ENCODE measurements around the gene WFDC1.

Gene WFDC1

DNA sequence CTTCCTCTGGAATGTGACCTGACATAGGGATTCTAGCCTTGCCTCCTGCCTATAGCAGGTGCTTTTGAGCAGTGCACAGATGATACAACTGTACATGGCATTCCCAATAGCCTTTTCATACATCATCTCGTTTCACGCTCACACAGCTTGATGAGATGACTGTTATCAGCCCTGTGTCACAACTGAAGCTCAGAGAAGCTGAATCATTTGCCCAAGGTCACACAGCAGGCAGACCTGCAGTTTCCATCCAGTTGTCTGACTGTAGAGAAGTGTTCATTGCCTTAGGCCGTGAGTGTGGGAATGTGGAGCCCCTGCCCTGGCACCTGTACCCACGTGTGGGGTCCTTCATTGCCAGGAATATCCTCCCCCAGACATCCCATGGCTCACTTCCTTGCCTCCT is 20.1 kb downstream of the WFDC1 start:
- Histone ChIP-seq H3K27ac (no peak overlapping the region), H3K4me1 (peaks cover 0 to 8% (median 0%) of the 10 kb centered on the region in 10 experiments; a peak in 7 of 20 replicates), H3K4me3 (no peak overlapping the region), H3K27me3 (0 out of 22 replicates have a peak, but pooled peaks cover 0 to 8% (median 0%) of the 10 kb centered on the region in 11 experiments), H3K9me3 (replicated peaks in 1 of 11) (peaks cover 10 to 18% (median 14%) of the 10 kb centered on the region in 11 experiments), H3K4me2 (no peak overlapping the region), H4K20me1 (no peaks in the 10 kb centered on the region), H3K9ac (no peak overlapping the region), H3K36me3 (no peaks in the 10 kb centered on the region)
- no peak for TF ChIP-seq Cebpa-rat (IDR thresholded peaks at IDR 0.05)

DNA sequence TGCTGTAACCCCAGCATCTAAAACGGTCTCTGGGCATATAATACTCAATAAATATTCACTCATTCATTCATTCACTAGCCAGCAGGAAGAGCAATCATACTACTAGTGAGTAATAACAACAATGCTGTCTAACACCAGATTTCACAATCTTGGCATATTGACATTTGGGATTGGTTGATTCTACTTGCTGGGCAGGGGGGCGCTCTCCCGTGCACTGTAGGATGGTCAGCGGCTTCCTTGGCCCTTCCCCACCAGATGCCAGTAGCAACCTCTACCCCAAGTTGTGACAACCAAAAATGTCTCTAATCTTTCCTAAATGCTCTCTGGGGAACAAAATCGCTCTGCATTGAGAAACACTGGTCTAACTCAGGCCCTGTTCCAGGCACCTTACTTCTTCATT is 20.7 kb downstream of the WFDC1 start:
- TF ChIP-seq Cebpa-rat (IDR thresholded peaks at IDR 0.05): no peak
- H3K9ac ChIP-seq: no peak overlapping the region

DNA sequence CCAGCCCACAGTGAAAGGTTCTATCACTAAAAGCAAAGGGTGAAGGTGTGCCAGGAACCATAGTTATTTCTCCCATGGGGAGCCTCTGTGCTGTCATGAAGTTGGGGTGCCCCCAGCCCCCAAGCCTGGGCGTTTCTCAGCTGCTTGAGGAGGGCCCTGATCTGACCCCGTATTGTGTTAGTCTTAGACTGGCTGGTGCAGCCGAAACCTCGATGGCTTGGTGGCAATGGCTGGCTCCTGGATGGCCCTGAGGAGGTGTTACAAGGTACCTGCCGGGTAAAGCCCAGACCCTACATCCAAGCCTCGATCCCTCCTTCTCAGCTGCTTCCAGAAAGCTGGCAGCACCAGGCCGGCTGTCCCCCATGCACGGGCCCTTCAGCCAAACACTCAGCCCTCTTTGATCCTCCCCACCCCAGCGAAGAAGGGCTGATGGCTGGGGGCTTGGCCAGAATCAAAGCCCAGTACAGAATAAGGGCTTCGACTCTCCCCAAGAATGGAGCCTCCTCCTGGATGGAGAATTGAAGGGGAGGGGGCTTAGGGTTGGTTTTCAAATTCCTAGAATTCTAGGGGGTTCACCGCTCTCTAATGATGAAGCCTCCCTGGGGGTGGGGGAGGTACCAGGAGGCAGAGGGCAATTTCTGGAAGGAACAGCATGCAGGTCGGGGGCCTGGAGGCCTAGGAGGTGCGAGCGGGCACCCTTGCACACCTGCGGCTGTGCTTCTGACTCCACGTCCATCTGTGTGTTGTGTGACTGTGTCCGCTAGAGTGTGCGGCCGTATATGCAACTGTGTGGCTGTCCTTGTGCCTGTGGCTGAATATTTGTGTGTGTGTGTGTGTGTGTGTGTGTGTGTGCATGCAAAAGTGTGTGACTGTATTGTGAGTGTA is 23.7 kb downstream of the WFDC1 start:
- Histone ChIP-seq H3K9ac (no peak overlapping the region), H4K20me1 (no peaks in the 10 kb centered on the region), H3K9me3 (replicated peaks in 1 of 11) (peaks cover 10 to 18% (median 14%) of the 10 kb centered on the region in 11 experiments), H3K27me3 (0 out of 22 replicates have a peak, but pooled peaks cover 0 to under 1% (median 0%) of the 10 kb centered on the region in 11 experiments), H3K4me2 (no peak overlapping the region), H3K27ac (no peak overlapping the region), H3K4me3 (no peak overlapping the region), H3K4me1 (peaks cover 0 to 2% (median 0%) of the 10 kb centered on the region in 10 experiments; a peak in 5 of 20 replicates), H3K36me3 (no peaks in the 10 kb centered on the region)
- TF ChIP-seq Cebpa-rat (IDR thresholded peaks at IDR 0.05): no peak

More for the DNA sequence above, 20.7 kb downstream of the WFDC1 start:
- Histone ChIP-seq H3K9me3 (replicated peaks in 1 of 11) (peaks cover 10 to 18% (median 14%) of the 10 kb centered on the region in 11 experiments), H3K4me1 (peaks cover 0 to 8% (median 0%) of the 10 kb centered on the region in 10 experiments; a peak in 7 of 20 replicates), H3K36me3 (no peaks in the 10 kb centered on the region), H3K27ac (no peak overlapping the region), H3K4me3 (no peak overlapping the region), H3K4me2 (no peak overlapping the region; a peak in 1 of 22 replicates), H3K27me3 (0 out of 22 replicates have a peak, but pooled peaks cover 0 to 8% (median 0%) of the 10 kb centered on the region in 11 experiments), H4K20me1 (no peaks in the 10 kb centered on the region)

DNA sequence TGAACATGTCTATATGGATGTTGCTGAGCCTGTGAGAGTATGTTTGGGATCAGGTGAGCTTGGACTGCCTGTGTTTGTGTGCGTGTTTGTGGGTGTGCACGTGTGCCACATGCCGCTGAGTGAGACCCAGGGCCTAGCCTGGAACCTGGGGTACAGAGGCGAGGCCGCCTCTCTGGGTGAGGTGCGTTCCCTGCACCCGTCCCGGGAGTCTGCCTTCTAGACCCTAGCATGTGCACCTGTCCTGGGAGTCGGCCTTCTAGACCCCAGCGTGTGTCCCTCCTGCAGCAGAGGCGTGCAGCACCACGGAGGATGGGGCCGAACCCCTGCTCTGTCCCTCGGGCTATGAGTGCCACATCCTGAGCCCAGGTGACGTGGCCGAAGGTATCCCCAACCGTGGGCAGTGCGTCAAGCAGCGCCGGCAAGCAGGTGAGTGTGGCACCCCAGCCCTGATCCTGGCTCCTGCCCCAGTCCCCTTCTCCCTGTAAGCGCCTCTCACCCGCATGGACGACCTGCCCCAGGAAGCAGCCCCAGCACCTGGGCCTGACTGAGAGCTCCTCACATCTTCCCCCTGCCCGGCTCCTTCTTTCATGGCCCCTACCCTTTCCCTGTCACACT is 24.6 kb downstream of the WFDC1 start:
- H3K9ac ChIP-seq: no peak overlapping the region
- no peak for TF ChIP-seq Cebpa-rat (IDR thresholded peaks at IDR 0.05)
- H4K20me1 ChIP-seq: no peaks in the 10 kb centered on the region
- H3K27me3 ChIP-seq: no peaks in the 10 kb centered on the region
- H3K4me1 ChIP-seq: no peaks in the 10 kb centered on the region
- no peak overlapping the region for H3K4me2 ChIP-seq
- no peak overlapping the region for H3K27ac ChIP-seq
- no peak overlapping the region for H3K4me3 ChIP-seq
- no peaks in the 10 kb centered on the region for H3K36me3 ChIP-seq
- peaks cover 10 to 18% (median 14%) of the 10 kb centered on the region in 11 experiments for H3K9me3 ChIP-seq (replicated peaks in 1 of 11)

DNA sequence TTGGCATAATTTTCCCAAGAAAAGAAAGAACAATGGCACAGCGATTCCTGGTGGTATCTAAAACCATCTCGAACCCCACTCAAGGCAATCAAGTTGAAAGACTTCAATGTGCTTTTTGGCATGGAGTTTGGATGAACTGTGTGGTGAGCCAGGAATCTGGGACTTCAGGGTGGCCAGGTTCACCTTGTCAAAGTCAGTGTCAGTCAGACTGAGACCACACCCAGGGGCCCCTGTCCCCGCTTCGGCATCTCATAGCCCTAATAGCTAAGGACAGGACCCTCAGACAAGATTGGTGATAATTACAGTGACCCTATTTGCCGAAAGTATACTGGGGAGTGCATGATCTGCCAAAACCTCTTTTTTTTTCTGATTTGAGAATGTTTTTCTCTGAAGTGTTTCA is 25.8 kb downstream of the WFDC1 start:
- TF ChIP-seq Cebpa-rat (IDR thresholded peaks at IDR 0.05): no peak
- H3K27ac ChIP-seq: no peak overlapping the region
- no peak overlapping the region for H3K4me2 ChIP-seq
- H3K27me3 ChIP-seq: no peaks in the 10 kb centered on the region
- H3K9me3 ChIP-seq (replicated peaks in 1 of 11): peaks cover 10 to 18% (median 14%) of the 10 kb centered on the region in 11 experiments
- H4K20me1 ChIP-seq: no peaks in the 10 kb centered on the region
- H3K9ac ChIP-seq: no peak overlapping the region
- H3K4me1 ChIP-seq: no peaks in the 10 kb centered on the region
- no peaks in the 10 kb centered on the region for H3K36me3 ChIP-seq
- no peak overlapping the region for H3K4me3 ChIP-seq

DNA sequence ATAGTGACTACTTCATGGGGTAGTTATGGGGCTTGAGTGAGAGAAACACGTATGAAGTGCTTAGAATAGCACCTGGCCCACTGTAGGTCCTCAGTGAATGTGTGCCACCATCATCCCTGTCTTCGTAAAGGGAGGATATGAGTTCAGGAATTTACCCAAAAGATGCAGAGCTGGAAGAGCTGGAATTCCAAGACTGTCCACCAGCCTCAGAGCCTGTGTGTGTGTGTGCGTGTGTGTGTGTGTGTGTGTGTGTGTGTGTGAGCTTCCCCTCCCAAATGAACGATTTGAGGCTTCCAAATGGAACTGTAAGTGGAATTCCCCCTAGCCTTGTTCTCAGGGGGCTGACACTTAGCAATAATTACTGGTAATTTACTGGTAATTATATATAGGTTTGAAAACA is 27.3 kb downstream of the WFDC1 start:
- Histone ChIP-seq H3K4me1 (no peaks in the 10 kb centered on the region), H4K20me1 (no peaks in the 10 kb centered on the region), H3K27me3 (no peaks in the 10 kb centered on the region), H3K9ac (no peak overlapping the region), H3K27ac (no peak overlapping the region), H3K36me3 (no peaks in the 10 kb centered on the region), H3K9me3 (replicated peaks in 1 of 11) (peaks cover 10 to 27% (median 14%) of the 10 kb centered on the region in 11 experiments), H3K4me3 (no peak overlapping the region), H3K4me2 (no peak overlapping the region)
- TF ChIP-seq Cebpa-rat (IDR thresholded peaks at IDR 0.05): no peak

DNA sequence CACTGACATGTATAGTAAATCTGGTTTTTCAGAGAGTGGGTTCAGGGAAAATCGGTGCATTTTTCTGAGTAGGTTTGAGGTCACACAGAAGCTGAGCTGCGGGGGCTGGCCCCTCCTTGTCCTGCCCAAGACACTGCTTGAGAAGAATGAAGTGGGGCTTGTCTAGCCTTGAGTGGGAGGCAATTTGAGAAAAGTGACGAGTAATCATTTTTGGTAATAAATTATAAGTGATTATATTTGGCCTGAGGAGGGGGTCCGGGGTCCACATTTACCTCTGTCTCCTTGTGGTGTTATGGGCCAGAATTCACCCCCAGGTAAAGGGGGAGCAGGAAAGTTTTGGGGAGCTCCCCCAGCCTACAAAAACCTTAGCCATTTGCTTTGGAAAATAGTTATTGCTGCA is 28.1 kb downstream of the WFDC1 start:
- Histone ChIP-seq H3K9ac (no peak overlapping the region), H3K9me3 (replicated peaks in 1 of 11) (peaks cover 7 to 31% (median 9%) of the 10 kb centered on the region in 11 experiments), H3K4me2 (no peak overlapping the region), H3K27ac (no peak overlapping the region), H3K4me1 (no peaks in the 10 kb centered on the region), H3K27me3 (no peaks in the 10 kb centered on the region), H4K20me1 (no peaks in the 10 kb centered on the region), H3K4me3 (no peak overlapping the region), H3K36me3 (no peaks in the 10 kb centered on the region)
- no peak for TF ChIP-seq Cebpa-rat (IDR thresholded peaks at IDR 0.05)

DNA sequence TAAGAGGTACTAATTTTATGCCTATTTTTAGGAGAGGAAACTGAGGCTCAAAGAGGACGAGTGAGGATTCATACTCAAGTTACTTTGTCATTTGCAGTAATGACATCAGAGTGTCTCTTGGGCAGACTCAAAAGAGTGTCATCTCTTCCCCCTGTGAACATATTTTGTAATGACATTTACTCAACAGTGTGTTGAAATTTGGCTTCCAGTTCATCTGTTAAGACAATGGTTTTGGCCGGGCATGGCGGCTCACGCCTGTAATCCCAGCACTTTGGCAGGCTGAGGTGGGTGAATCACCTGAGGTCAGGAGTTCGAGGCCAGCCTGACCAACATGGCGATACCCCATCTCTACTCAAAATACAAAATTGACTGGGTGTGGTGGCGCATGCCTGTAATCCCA is 28.9 kb downstream of the WFDC1 start:
- Histone ChIP-seq H3K27me3 (no peaks in the 10 kb centered on the region), H3K9me3 (replicated peaks in 1 of 11) (peaks cover 0 to 28% (median under 1%) of the 10 kb centered on the region in 11 experiments; a peak in 11 of 22 replicates), H3K4me3 (no peak overlapping the region), H3K4me1 (no peaks in the 10 kb centered on the region), H3K4me2 (no peak overlapping the region), H4K20me1 (no peaks in the 10 kb centered on the region), H3K27ac (no peak overlapping the region), H3K36me3 (no peaks in the 10 kb centered on the region), H3K9ac (no peak overlapping the region)
- TF ChIP-seq Cebpa-rat (IDR thresholded peaks at IDR 0.05): no peak

DNA sequence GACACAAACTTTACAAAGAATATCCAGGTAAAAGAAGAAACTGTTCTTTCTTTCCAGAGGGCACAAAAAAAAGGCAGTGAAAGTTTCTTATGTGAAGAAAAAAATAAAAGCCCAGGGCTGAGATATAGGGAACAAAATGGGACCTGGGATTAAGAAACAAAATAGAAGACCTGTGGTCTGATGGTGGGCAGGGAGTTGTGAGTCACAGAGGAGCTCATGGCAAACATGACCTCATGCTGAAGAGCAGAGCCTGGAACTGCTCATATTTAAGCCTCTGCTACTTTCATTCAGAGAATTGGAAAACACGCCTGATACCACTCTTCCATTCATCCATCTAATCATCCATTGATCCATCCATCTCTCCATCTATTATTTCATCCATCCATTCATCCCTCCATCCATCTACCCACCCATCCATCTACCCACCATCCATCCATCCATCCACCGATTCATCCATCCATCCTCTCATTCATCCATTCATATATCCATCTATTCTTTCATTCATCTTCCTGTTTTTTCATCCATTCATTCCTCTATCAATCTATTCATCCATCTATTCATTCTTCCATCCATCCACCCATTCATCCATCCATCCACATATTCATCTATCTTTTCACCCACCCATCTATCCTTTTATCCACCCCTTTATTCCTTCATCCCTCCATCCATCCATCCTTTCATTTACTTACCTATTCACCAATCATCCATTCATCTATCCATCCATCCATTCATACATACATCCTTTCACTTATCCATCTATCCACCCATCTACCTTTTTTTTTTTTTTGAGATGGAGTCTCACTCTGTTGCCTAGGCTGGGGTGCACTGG is 30.0 kb downstream of the WFDC1 start:
- TF ChIP-seq Cebpa-rat (IDR thresholded peaks at IDR 0.05): no peak
- Histone ChIP-seq H3K36me3 (no peaks in the 10 kb centered on the region), H4K20me1 (no peaks in the 10 kb centered on the region), H3K4me3 (no peak overlapping the region), H3K27me3 (no peaks in the 10 kb centered on the region), H3K4me2 (no peak overlapping the region), H3K9me3 (replicated peaks in 1 of 11) (peaks cover 0 to 23% (median 0%) of the 10 kb centered on the region in 11 experiments; a peak in 8 of 22 replicates), H3K27ac (no peak overlapping the region), H3K4me1 (no peaks in the 10 kb centered on the region), H3K9ac (no peak overlapping the region)
